IPS DF 6.9 (cell line): ENCODE data around the gene LHPP.

Experiments used
- DNase-seq: peaks from one replicate; pipeline ENCODE4 v3.0.0-alpha.2; 2013; ENCODE audit warnings: low read depth, low spot score
- H3K27ac ChIP-seq: one replicate; pipeline ENCODE4 v1.5.1; 2013; ENCODE audit warnings: low read length, control low read depth
- H3K27me3 ChIP-seq: 2 replicates; pipeline ENCODE4 v1.6.1; 2013; ENCODE audit warnings: mild to moderate bottlenecking, low read length; ENCODE audit not compliant: control insufficient read depth, insufficient read depth
- H3K36me3 ChIP-seq: 2 replicates; pipeline ENCODE4 v1.6.1; 2013; ENCODE audit warnings: low read length; ENCODE audit not compliant: control insufficient read depth, insufficient read depth
- H3K4me1 ChIP-seq: 2 replicates; pipeline ENCODE4 v1.6.1; 2013; ENCODE audit warnings: low read length; ENCODE audit not compliant: control insufficient read depth, insufficient read depth
- H3K4me3 ChIP-seq: 2 replicates; pipeline ENCODE4 v1.5.1; 2013; ENCODE audit warnings: mild to moderate bottlenecking, low read length
- H3K9me3 ChIP-seq: 2 replicates; pipeline ENCODE4 v1.6.1; 2013; ENCODE audit warnings: low read length, inconsistent platforms; ENCODE audit not compliant: control insufficient read depth, insufficient read depth
- WGBS: extraction: QIAGEN DNeasy Blood & Tissue Kit; methylation state at CpG from one replicate; pipeline ENCODE4 v1.1.7; 2013; ENCODE audit warnings: mixed read lengths, missing lambda C conversion rate; ENCODE audit not compliant: insufficient read length, insufficient coverage; 5-methylcytosine and 5-hydroxymethylcytosine counted together

Gene LHPP

DNA sequence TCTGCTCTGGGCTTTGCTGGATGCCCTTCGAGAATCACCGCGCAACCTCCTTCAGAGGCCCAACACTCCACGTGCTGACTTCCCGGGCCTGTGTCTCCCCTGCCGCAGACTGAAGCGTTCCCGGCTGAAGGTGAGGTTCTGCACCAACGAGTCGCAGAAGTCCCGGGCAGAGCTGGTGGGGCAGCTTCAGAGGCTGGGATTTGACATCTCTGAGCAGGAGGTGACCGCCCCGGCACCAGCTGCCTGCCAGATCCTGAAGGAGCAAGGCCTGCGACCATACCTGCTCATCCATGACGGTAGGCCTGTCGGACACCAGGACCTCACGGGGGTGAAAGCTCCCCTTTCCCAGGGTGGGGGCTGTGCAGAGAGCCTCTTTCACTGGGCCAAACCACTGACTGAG is 22.4 kb downstream of the LHPP start:
- Histone ChIP-seq H3K4me1 (peaks cover 3% of the 10 kb centered on the region), H3K27ac (no peak overlapping the region), H3K9me3 (no peaks in the 10 kb centered on the region), H3K4me3 (no peak overlapping the region), H3K27me3 (no peaks in the 10 kb centered on the region), H3K36me3 (peaks cover 5% of the 10 kb centered on the region; the same call in 1 of the 2 replicates)
- no peak for DNase-seq
- WGBS, result no CpG with 5 or more reads among the region's 17 CpGs

GRCh38 chr10:124484661-124485060 is 23.0 kb downstream of the LHPP start:
- no CpG with 5 or more reads among the region's 2 CpGs for WGBS
- H3K9me3 ChIP-seq, result no peaks in the 10 kb centered on the region

DNA sequence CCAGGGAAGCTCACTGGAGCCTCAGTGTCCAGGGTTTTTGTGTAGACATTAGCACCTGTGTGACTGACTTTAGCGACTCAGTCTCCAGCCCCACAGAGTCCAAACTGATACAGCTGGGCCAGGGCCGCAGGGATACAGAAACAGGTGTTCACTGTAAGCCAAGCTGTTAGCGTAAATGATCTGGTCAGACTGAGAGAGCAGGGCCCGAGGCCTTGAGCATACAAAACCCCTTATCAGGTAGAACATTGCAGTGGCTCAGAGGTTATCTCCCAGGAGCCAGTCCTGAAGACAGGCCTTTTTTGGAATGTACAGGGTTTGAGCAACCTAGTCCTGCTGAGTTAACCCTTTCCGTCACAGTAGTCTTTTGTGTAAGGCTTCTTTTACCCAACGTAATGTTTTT is 25.0 kb downstream of the LHPP start:
- H3K27me3 ChIP-seq, result no peaks in the 10 kb centered on the region
- H3K27ac ChIP-seq, result no peak overlapping the region
- DNase-seq, result no peak
- peaks cover 1% of the 10 kb centered on the region for H3K4me1 ChIP-seq
- H3K4me3 ChIP-seq, result no peak overlapping the region
- WGBS, result no CpG with 5 or more reads among the region's 6 CpGs
- peaks cover 8% of the 10 kb centered on the region; the same call in 1 of the 2 replicates for H3K36me3 ChIP-seq
- H3K9me3 ChIP-seq, result no peaks in the 10 kb centered on the region

More at GRCh38 chr10:124484661-124485060, 23.0 kb downstream of the LHPP start:
- peaks cover 3% of the 10 kb centered on the region for H3K4me1 ChIP-seq
- no peaks in the 10 kb centered on the region for H3K27me3 ChIP-seq
- DNase-seq, result no peak
- H3K36me3 ChIP-seq, result peaks cover 5% of the 10 kb centered on the region; the same call in 1 of the 2 replicates
- no peak overlapping the region for H3K4me3 ChIP-seq
- H3K27ac ChIP-seq, result no peak overlapping the region

- Histone ChIP-seq H3K27ac (no peak overlapping the region), H3K36me3 (0 out of 2 replicates have a peak, but pooled peaks cover 3% of the 10 kb centered on the region), H3K9me3 (no peaks in the 10 kb centered on the region), H3K27me3 (no peaks in the 10 kb centered on the region), H3K4me3 (no peak overlapping the region), H3K4me1 (peaks cover 2% of the 10 kb centered on the region; the same call in 1 of the 2 replicates)
- WGBS, result no CpG with 5 or more reads among the region's 9 CpGs
- no peak for DNase-seq
These were observed 29.5 kb downstream of the LHPP start for GRCh38 chr10:124491105-124491504.

DNA sequence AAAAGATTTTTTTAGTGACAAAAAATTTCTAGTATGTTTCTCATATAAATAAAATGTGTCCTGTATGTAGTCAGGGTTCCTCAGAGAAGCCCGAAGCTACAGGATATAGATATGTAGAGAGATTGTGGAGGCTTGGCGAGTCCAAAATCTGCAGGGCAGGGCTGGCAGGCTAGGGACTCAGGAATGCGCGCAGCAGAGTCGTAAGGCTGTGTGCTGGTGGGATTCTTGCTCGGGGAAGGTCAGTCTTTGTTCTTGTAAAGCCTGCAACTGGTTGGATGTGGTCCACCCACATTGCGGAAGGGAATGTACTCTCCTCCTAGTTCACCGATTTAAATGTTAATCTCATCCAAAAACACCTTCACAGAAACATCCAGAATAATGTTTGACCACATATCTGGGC is 30.6 kb downstream of the LHPP start:
- WGBS, result no CpG with 5 or more reads among the region's 8 CpGs
- H3K27me3 ChIP-seq, result no peaks in the 10 kb centered on the region

GRCh38 chr10:124493214-124493882 is 31.7 kb downstream of the LHPP start:
- no peak overlapping the region for H3K27ac ChIP-seq
- H3K4me1 ChIP-seq, result peaks cover 3% of the 10 kb centered on the region; the same call in 1 of the 2 replicates
- H3K9me3 ChIP-seq, result no peaks in the 10 kb centered on the region
- no peaks in the 10 kb centered on the region for H3K27me3 ChIP-seq
- no CpG with 5 or more reads among the region's 23 CpGs for WGBS
- H3K36me3 ChIP-seq, result 0 out of 2 replicates have a peak, but pooled peaks cover 3% of the 10 kb centered on the region
- H3K4me3 ChIP-seq, result no peak overlapping the region
- DNase-seq, result no peak

More for the DNA sequence above, 30.6 kb downstream of the LHPP start:
- Histone ChIP-seq H3K36me3 (0 out of 2 replicates have a peak, but pooled peaks cover 3% of the 10 kb centered on the region), H3K9me3 (no peaks in the 10 kb centered on the region), H3K4me3 (no peak overlapping the region), H3K27ac (no peak overlapping the region), H3K4me1 (peaks cover 2% of the 10 kb centered on the region; the same call in 1 of the 2 replicates)
- no peak for DNase-seq

DNA sequence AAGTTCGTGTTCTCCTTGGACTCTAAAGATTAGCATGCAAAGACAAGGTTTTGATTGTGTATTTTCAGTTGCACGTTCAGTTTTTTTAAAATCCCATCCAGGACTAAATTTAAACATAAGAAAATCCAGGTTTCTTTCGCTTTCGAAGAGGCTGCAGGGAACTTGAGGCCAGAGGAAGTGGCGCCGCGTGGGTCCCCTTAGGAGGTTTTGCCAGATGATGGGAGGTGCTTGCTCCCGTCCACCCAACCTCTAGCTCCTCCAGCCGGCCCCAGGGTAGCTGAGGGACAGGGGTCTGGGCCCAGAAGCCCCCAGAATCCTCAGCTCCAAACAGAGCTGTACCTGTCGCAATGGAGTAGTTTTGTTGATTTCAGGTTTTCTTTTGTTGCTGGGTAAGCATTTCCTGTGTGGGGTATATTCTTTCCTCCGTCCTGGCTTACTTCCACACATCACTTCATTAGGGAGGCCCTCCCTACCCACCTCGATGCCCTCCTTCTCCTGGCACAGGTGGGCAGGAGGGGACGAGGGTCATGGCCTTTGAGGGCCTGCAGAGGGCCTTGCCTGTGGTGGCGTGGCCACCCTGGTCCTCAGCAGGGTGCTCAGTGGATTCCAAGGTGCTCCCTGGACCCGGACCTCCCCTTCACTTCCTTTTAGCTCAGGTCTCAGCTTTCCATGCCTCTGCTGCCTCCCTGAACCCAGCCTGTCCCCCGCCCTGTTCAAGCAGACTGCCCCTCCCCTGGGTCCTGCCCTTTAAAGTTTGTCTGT is 32.6 kb downstream of the LHPP start:
- no CpG with 5 or more reads among the region's 16 CpGs for WGBS
- no peak for DNase-seq
- Histone ChIP-seq H3K36me3 (0 out of 2 replicates have a peak, but pooled peaks cover 3% of the 10 kb centered on the region), H3K9me3 (no peaks in the 10 kb centered on the region), H3K27me3 (no peaks in the 10 kb centered on the region), H3K4me1 (peaks cover 3% of the 10 kb centered on the region; the same call in 1 of the 2 replicates), H3K27ac (no peak overlapping the region), H3K4me3 (no peak overlapping the region)

DNA sequence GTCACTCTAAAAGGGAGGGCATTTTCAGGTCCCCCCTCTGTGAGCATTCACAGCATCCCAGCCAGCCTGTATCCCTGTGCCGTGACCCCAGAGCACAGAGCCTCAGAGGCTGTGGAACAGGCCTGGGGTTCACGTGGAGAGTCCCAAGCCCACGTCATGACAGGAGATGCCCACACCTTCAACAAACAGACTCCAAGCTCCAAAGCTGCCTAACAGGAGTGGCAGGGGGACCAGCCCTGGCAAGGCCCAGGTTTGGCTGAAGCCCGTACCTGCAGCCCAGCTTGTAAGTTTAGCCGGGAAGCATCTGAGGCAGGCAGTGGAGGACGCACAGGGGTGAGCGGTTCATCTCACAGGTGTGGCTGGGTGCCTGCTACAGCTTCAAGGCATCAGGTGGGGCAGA is 33.5 kb downstream of the LHPP start:
- peaks cover 3% of the 10 kb centered on the region; the same call in 1 of the 2 replicates for H3K4me1 ChIP-seq
- no peak for DNase-seq
- H3K4me3 ChIP-seq, result no peak overlapping the region
- H3K27me3 ChIP-seq, result no peaks in the 10 kb centered on the region
- no peak overlapping the region for H3K27ac ChIP-seq
- whole genome bisulfite sequencing, result no CpG with 5 or more reads among the region's 7 CpGs
- H3K9me3 ChIP-seq, result no peaks in the 10 kb centered on the region
- 0 out of 2 replicates have a peak, but pooled peaks cover 1% of the 10 kb centered on the region for H3K36me3 ChIP-seq

DNA sequence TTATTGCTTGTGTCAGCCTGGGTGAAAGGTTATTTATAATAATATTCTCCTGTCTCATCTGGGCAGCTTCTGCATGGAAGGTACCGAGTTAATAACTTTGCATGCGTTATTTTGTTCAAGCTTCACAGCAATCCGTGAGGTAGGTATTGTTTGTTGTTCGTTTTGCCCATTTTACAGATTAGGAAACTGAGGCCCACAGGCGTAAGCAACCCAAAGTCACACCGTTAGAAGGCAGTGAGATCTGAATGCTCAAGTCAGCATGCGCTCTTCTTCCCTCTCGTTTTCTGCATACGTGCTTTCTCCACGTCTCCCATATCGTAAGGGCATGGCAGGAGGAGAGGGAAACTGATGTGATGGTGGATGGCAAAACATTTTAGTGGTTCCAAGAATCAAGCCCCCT is 34.1 kb downstream of the LHPP start:
- H3K36me3 ChIP-seq, result peaks cover 1% of the 10 kb centered on the region; the same call in 1 of the 2 replicates
- H3K4me3 ChIP-seq, result no peak overlapping the region
- no peaks in the 10 kb centered on the region; the same call in 1 of the 2 replicates for H3K9me3 ChIP-seq
- peaks cover 3% of the 10 kb centered on the region; the same call in 1 of the 2 replicates for H3K4me1 ChIP-seq
- H3K27me3 ChIP-seq, result no peaks in the 10 kb centered on the region
- WGBS, result no CpG with 5 or more reads among the region's 11 CpGs
- DNase-seq, result no peak
- no peak overlapping the region for H3K27ac ChIP-seq

GRCh38 chr10:124496150-124496549 is 34.5 kb downstream of the LHPP start:
- WGBS, result no CpG with 5 or more reads among the region's 14 CpGs
- Histone ChIP-seq H3K4me3 (no peak overlapping the region), H3K27ac (no peak overlapping the region), H3K36me3 (peaks cover 4% of the 10 kb centered on the region; the same call in 1 of the 2 replicates), H3K27me3 (no peaks in the 10 kb centered on the region), H3K9me3 (no peaks in the 10 kb centered on the region; the same call in 1 of the 2 replicates), H3K4me1 (peaks cover 3% of the 10 kb centered on the region; the same call in 1 of the 2 replicates)
- no peak for DNase-seq
